SK-N-SH (cell line): Measurements from ENCODE around the gene NECTIN1.

ENCODE experiments used
- MXI1 ChIP-seq: IDR thresholded peaks from 2 replicates; pipeline ENCODE4 v1.6.1; 2012; ENCODE audit warnings: mild to moderate bottlenecking, low read depth, low read length, improper control_type of control experiment
- NRF1 ChIP-seq: IDR thresholded peaks from 2 replicates; pipeline ENCODE4 v1.6.1; 2012; ENCODE audit warnings: low read depth, mild to moderate bottlenecking, low read length
- POLR2AphosphoS5 ChIP-seq: IDR thresholded peaks from 2 replicates; pipeline ENCODE4 v1.6.1; 2012; ENCODE audit warnings: low read depth, low read length
- RFX5 ChIP-seq: IDR thresholded peaks from 2 replicates; pipeline ENCODE4 v1.6.1; 2012; ENCODE audit warnings: mild to moderate bottlenecking, improper control_type of control experiment, low read length
- TAF1 ChIP-seq: IDR thresholded peaks from 2 replicates; pipeline ENCODE4 v1.6.1; 2012; ENCODE audit warnings: low read depth, mild to moderate bottlenecking, low read length, moderate library complexity, borderline replicate concordance
- TF ChIP-seq, protein P1 (sequence below): fragments of 200-600 bp; sonication (generic); IDR thresholded peaks from 2 replicates; pipeline ENCODE4 v1.6.1; 2017; ENCODE audit warnings: antibody characterized with exemption, mild to moderate bottlenecking, moderate library complexity
- TF ChIP-seq, protein P2 (sequence below): fragments of 150-350 bp; IDR thresholded peaks from 2 replicates; pipeline ENCODE4 v1.6.1; 2017; ENCODE audit warnings: antibody characterized with exemption, low read length, low read depth, borderline replicate concordance
- TF ChIP-seq, protein P3 (sequence below): IDR thresholded peaks from 2 replicates; pipeline ENCODE4; 2012
- TF ChIP-seq, protein P4 (sequence below): IDR thresholded peaks from 2 replicates; pipeline ENCODE4 v1.4.0; 2012; ENCODE audit warnings: low read depth, borderline replicate concordance
- TF ChIP-seq, protein P5 (sequence below): IDR thresholded peaks from 2 replicates; pipeline ENCODE4 v1.6.1; 2012; ENCODE audit warnings: mild to moderate bottlenecking, low read depth, low read length, moderate library complexity
- TF ChIP-seq, protein P6 (sequence below): IDR thresholded peaks from 2 replicates; pipeline ENCODE4 v1.4.0; 2012; ENCODE audit warnings: low read depth

DNA sequence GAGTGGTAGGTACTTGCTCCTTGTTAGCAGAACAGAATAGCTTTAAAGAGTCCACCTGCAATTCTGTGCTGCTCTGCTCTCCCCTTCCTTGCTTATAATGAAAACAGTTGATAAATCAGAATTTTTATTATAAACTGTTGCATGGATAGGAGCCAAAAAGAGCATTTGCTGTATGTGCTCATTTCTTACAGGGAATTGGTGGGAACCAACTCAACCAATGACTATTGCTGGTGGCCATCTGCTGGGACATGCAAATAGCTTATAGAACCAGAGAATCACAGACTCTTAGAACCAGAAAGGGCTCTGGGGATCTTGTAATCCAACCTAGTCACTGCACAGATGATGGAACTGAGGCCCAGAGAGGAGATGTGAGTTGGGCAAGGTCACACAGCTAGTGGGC, 43.1 kb upstream of the NECTIN1 start:
- TF ChIP-seq POLR2AphosphoS5, result no peak
- TF ChIP-seq, protein P1, sequence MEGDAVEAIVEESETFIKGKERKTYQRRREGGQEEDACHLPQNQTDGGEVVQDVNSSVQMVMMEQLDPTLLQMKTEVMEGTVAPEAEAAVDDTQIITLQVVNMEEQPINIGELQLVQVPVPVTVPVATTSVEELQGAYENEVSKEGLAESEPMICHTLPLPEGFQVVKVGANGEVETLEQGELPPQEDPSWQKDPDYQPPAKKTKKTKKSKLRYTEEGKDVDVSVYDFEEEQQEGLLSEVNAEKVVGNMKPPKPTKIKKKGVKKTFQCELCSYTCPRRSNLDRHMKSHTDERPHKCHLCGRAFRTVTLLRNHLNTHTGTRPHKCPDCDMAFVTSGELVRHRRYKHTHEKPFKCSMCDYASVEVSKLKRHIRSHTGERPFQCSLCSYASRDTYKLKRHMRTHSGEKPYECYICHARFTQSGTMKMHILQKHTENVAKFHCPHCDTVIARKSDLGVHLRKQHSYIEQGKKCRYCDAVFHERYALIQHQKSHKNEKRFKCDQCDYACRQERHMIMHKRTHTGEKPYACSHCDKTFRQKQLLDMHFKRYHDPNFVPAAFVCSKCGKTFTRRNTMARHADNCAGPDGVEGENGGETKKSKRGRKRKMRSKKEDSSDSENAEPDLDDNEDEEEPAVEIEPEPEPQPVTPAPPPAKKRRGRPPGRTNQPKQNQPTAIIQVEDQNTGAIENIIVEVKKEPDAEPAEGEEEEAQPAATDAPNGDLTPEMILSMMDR, result no peak
- TF ChIP-seq, protein P2, sequence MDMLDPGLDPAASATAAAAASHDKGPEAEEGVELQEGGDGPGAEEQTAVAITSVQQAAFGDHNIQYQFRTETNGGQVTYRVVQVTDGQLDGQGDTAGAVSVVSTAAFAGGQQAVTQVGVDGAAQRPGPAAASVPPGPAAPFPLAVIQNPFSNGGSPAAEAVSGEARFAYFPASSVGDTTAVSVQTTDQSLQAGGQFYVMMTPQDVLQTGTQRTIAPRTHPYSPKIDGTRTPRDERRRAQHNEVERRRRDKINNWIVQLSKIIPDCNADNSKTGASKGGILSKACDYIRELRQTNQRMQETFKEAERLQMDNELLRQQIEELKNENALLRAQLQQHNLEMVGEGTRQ, result no peak
- TF ChIP-seq, protein P3, sequence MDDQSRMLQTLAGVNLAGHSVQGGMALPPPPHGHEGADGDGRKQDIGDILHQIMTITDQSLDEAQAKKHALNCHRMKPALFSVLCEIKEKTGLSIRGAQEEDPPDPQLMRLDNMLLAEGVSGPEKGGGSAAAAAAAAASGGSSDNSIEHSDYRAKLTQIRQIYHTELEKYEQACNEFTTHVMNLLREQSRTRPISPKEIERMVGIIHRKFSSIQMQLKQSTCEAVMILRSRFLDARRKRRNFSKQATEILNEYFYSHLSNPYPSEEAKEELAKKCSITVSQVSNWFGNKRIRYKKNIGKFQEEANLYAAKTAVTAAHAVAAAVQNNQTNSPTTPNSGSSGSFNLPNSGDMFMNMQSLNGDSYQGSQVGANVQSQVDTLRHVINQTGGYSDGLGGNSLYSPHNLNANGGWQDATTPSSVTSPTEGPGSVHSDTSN, result no peak
- no peak for TF ChIP-seq MXI1
- TF ChIP-seq RFX5, result no peak
- TF ChIP-seq, protein P4, sequence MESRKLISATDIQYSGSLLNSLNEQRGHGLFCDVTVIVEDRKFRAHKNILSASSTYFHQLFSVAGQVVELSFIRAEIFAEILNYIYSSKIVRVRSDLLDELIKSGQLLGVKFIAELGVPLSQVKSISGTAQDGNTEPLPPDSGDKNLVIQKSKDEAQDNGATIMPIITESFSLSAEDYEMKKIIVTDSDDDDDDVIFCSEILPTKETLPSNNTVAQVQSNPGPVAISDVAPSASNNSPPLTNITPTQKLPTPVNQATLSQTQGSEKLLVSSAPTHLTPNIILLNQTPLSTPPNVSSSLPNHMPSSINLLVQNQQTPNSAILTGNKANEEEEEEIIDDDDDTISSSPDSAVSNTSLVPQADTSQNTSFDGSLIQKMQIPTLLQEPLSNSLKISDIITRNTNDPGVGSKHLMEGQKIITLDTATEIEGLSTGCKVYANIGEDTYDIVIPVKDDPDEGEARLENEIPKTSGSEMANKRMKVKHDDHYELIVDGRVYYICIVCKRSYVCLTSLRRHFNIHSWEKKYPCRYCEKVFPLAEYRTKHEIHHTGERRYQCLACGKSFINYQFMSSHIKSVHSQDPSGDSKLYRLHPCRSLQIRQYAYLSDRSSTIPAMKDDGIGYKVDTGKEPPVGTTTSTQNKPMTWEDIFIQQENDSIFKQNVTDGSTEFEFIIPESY, result no peak
- TF ChIP-seq NRF1, result no peak
- TF ChIP-seq, protein P5, sequence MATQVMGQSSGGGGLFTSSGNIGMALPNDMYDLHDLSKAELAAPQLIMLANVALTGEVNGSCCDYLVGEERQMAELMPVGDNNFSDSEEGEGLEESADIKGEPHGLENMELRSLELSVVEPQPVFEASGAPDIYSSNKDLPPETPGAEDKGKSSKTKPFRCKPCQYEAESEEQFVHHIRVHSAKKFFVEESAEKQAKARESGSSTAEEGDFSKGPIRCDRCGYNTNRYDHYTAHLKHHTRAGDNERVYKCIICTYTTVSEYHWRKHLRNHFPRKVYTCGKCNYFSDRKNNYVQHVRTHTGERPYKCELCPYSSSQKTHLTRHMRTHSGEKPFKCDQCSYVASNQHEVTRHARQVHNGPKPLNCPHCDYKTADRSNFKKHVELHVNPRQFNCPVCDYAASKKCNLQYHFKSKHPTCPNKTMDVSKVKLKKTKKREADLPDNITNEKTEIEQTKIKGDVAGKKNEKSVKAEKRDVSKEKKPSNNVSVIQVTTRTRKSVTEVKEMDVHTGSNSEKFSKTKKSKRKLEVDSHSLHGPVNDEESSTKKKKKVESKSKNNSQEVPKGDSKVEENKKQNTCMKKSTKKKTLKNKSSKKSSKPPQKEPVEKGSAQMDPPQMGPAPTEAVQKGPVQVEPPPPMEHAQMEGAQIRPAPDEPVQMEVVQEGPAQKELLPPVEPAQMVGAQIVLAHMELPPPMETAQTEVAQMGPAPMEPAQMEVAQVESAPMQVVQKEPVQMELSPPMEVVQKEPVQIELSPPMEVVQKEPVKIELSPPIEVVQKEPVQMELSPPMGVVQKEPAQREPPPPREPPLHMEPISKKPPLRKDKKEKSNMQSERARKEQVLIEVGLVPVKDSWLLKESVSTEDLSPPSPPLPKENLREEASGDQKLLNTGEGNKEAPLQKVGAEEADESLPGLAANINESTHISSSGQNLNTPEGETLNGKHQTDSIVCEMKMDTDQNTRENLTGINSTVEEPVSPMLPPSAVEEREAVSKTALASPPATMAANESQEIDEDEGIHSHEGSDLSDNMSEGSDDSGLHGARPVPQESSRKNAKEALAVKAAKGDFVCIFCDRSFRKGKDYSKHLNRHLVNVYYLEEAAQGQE, result no peak
- no peak for TF ChIP-seq TAF1
- TF ChIP-seq, protein P6, sequence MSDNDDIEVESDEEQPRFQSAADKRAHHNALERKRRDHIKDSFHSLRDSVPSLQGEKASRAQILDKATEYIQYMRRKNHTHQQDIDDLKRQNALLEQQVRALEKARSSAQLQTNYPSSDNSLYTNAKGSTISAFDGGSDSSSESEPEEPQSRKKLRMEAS, result no peak
